ENCODE measurements around the gene MYLK.

DNA sequence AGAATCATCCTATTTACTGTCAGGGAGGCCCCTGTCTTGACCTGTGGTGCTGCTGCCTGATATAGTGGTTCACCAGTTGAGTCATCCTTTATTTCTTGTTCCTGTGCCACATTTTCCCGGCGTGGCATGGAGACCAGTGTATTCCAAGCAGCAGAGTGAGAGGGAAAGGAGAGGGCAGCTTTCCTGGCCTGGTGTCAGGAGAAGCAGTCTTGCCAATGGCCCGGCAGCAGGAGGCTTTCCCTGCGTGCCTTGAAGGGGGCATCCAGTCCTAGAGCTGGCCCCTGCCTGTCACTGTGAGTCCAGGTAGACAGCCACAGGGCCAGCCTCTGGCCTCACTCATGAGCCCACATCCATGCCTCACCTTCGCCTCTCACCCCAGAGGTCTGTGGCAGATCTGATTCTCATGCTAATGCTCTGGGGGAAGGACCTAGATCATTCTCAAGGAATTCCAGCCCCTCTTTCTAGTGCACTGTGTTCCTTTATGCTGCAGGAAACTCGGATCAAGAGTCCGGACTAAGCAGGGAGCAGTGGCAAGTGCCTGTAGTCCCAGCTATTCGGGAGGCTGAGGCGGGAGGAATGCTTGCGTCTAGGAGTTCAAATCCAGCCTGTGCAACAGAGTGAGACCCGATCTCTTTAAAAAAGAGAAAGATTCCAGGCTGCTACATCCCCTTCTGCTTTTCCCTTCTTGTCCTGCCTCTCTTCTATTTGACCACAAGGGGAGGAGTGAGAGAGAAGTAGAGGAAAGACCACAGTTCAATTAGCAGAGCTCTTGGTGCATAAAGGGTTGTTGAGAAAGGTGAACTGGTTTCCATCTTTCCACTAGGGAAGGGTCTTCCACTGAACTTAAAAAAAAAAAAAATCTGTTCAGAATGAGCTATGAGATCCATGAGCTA, 232.4 kb downstream of the MYLK start:
- TF ChIP-seq, protein P1, sequence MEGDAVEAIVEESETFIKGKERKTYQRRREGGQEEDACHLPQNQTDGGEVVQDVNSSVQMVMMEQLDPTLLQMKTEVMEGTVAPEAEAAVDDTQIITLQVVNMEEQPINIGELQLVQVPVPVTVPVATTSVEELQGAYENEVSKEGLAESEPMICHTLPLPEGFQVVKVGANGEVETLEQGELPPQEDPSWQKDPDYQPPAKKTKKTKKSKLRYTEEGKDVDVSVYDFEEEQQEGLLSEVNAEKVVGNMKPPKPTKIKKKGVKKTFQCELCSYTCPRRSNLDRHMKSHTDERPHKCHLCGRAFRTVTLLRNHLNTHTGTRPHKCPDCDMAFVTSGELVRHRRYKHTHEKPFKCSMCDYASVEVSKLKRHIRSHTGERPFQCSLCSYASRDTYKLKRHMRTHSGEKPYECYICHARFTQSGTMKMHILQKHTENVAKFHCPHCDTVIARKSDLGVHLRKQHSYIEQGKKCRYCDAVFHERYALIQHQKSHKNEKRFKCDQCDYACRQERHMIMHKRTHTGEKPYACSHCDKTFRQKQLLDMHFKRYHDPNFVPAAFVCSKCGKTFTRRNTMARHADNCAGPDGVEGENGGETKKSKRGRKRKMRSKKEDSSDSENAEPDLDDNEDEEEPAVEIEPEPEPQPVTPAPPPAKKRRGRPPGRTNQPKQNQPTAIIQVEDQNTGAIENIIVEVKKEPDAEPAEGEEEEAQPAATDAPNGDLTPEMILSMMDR (IDR thresholded peaks at IDR 0.05), result no peak
- TF ChIP-seq EP300 (IDR thresholded peaks at IDR 0.05), result no peak

All from stomach (tissue), 4 donors.